ENCODE results near the gene SLC22A6. TPM values are rescaled to one million over a fixed set of nuclear protein-coding genes. Genes with fewer than 3 reads are reported as not detected.

SLC22A6 gene
- total RNA-seq, 2 donors from 2014 or later: not detected

DNA sequence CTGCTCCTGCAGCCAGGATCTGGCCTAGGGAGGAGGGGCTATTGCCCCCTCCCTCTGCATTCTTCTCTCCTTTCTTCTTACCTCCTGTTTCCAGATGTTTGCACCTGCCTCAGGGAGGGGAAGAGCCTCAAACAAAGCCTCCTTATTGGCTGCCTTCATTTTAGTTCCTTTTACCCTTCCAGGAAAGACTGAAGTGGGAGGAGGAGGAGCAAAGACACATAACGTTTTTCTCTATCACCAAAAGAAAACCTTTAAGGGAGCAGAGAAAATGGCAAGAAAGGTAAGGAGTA is 50.3 kb downstream of the SLC22A6 start:
- DNase-seq: no peak
- no peak for TF ChIP-seq CTCF (IDR thresholded peaks at IDR 0.05)
- intact Hi-C loops (cut with DNase I): no loop called here

DNA sequence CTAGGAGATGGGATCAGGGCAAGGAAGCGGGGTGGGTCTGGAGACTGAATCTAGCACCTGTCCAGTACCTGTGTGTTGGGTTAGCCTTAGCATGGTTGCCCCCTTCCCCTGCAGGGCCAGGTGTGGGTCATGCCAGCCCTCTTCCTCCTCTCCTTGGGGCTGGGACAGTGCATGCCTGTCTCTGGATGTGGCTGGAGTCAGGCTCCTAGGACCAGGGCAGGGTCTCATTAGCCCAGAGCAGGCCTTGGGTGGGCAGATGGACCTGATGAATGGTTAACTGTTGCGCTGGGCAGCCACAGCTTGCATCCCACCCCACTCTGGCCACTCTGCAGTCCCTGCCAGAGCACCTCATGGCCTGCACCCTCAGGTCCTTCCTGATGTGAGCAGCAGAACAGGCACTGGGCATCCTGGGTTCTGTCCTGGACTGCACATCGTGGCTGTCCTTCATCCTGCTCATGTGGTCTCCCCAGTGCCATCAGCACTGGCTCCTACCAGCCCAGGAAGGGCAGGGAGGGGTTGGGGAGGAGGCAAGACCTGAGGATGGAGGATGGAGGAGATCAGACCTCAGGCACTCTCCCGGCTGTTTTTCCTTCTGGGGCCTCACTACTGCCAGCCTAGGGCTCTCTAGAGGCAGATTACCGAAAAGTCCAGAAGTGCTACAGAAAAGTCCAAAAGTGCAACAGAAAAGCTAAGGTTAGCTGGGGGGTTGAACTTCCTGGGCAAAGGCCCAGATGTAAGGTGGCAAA is 50.8 kb downstream of the SLC22A6 start:
- TF ChIP-seq CTCF (IDR thresholded peaks at IDR 0.05): no peak
- no peak overlapping the region for H3K9ac ChIP-seq (ENCODE audit: low read depth in 2 of 2, low read length in 2 of 2)
- H3K4me1 ChIP-seq: no peaks in the 10 kb centered on the region
- H3K27me3 ChIP-seq: no peaks in the 10 kb centered on the region
- H3K4me3 ChIP-seq: no peak overlapping the region
- no peaks in the 10 kb centered on the region for H3K36me3 ChIP-seq
- intact Hi-C loops (cut with DNase I): no loop called here
- H3K27ac ChIP-seq: no peak overlapping the region
- H3K9me3 ChIP-seq: no peaks in the 10 kb centered on the region
- DNase-seq: no peak

More for the DNA sequence above, 50.3 kb downstream of the SLC22A6 start:
- Histone ChIP-seq H3K9me3 (no peaks in the 10 kb centered on the region), H3K4me1 (no peaks in the 10 kb centered on the region), H3K4me3 (no peak overlapping the region), H3K27ac (no peak overlapping the region), H3K27me3 (no peaks in the 10 kb centered on the region), H3K9ac (ENCODE audit: low read depth in 2 of 2, low read length in 2 of 2) (no peak overlapping the region), H3K36me3 (no peaks in the 10 kb centered on the region)

DNA sequence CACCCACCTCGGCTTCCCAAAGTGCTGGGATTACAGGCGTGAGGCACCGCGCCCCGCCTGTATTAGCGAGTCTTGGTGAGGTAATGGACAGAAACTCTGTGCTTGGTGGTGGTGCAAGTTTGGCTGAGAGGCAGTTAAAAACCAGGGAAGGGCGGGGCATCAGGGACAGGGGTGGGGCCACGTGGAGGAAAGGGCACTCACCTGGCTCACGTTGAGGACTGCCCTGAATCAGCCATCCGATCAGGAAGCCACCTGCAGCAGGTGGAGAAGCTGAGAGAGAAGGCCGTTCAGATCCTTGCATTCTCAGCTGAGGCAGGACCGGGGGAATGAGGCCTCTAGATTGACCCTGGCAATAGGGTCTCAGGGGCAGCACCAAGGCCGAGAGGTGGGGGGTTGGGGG is 51.5 kb downstream of the SLC22A6 start:
- Histone ChIP-seq H3K4me3 (no peak overlapping the region), H3K27me3 (no peaks in the 10 kb centered on the region), H3K9me3 (no peaks in the 10 kb centered on the region), H3K27ac (no peak overlapping the region), H3K36me3 (no peaks in the 10 kb centered on the region), H3K4me1 (no peaks in the 10 kb centered on the region), H3K9ac (ENCODE audit: low read depth in 2 of 2, low read length in 2 of 2) (no peak overlapping the region)
- no peak for TF ChIP-seq CTCF (IDR thresholded peaks at IDR 0.05)
- intact Hi-C loops (cut with DNase I): no loop called here
- DNase-seq: peak; percentile 46

- TF ChIP-seq CTCF (IDR thresholded peaks at IDR 0.05): no peak
- no peak overlapping the region for H3K27ac ChIP-seq
- no peak overlapping the region for H3K4me3 ChIP-seq
- no peaks in the 10 kb centered on the region for H3K4me1 ChIP-seq
- intact Hi-C loops (cut with DNase I): no loop called here
- no peaks in the 10 kb centered on the region for H3K36me3 ChIP-seq
- peaks cover 13% of the 10 kb centered on the region for H3K27me3 ChIP-seq
- no peak overlapping the region for H3K9ac ChIP-seq (ENCODE audit: low read depth in 2 of 2, low read length in 2 of 2)
- DNase-seq: no peak
- H3K9me3 ChIP-seq: no peaks in the 10 kb centered on the region
Observed at GRCh38 chr11:62931499-62932278, 53.1 kb downstream of the SLC22A6 start.

DNA sequence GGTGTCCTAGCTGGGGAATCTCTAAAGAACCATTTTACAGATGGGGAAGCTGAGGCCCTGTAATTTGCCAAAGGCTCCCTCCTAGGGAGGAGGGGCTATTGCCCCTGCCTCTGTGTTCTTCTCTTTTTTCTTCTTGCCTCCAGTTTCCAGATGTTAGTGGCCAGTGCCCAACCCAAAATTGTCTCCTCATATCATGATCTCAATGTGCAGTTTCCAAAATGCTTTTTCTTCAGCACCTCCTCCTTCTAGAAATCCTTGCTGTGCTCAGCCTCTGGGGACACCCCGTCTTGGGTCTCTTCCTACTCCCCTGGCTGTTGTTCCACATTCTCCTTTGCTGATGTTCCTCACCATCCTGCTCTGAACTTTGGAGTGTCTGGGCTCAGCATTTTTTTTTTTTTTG is 54.1 kb downstream of the SLC22A6 start:
- H3K27ac ChIP-seq: no peak overlapping the region
- TF ChIP-seq CTCF (IDR thresholded peaks at IDR 0.05): no peak
- no peak overlapping the region for H3K4me3 ChIP-seq
- H3K9ac ChIP-seq (ENCODE audit: low read depth in 2 of 2, low read length in 2 of 2): no peak overlapping the region
- H3K27me3 ChIP-seq: peaks cover 23% of the 10 kb centered on the region
- no peak for DNase-seq
- intact Hi-C loops (cut with DNase I): no loop called here
- H3K36me3 ChIP-seq: no peaks in the 10 kb centered on the region
- no peaks in the 10 kb centered on the region for H3K4me1 ChIP-seq
- H3K9me3 ChIP-seq: no peaks in the 10 kb centered on the region

Measured in colonic mucosa (tissue), 4 donors.